DND-41 (cell line): Measurements from ENCODE around the gene ARPC3.

Source experiments
- ATAC-seq: fragments of 200-7000 bp; cut with Tn5 transposase; 3 replicates; pipeline ENCODE4 v1.9.1; 2021; ENCODE audit warnings: low read depth; ENCODE audit not compliant: insufficient read depth
- DNase-seq: peaks from one replicate; pipeline ENCODE4 v3.0.0-alpha.2; 2020
- H2AFZ ChIP-seq: 2 replicates; pipeline ENCODE4 v1.6.0; 2012; ENCODE audit warnings: low read depth, low read length
- H3K27ac ChIP-seq: 2 replicates; pipeline ENCODE4 v1.5.1; 2012; ENCODE audit warnings: low read length, inconsistent platforms
- H3K27me3 ChIP-seq: fragments of 200-600 bp; sonication (generic); 2 replicates; pipeline ENCODE4 v1.6.0; 2012; ENCODE audit warnings: low read length, mild to moderate bottlenecking, inconsistent platforms; ENCODE audit not compliant: insufficient read depth, poor library complexity
- H3K36me3 ChIP-seq: 2 replicates; pipeline ENCODE4 v1.5.1; 2012; ENCODE audit warnings: low read length, inconsistent platforms; ENCODE audit not compliant: insufficient read depth
- H3K4me1 ChIP-seq: 2 replicates; pipeline ENCODE4 v1.5.1; 2012; ENCODE audit warnings: mild to moderate bottlenecking, low read length; ENCODE audit not compliant: insufficient read depth
- H3K4me2 ChIP-seq: 2 replicates; pipeline ENCODE4 v1.6.0; 2012; ENCODE audit warnings: mild to moderate bottlenecking, moderate library complexity, low read length, inconsistent platforms; ENCODE audit not compliant: insufficient read depth
- H3K4me3 ChIP-seq, 2 experiments: fragments of 200-600 bp in 1 of 2; shearing (Covaris generic) in 1 of 2; 2 replicates each; pipeline ENCODE4 v1.5.1; 2012 to 2016; ENCODE audit warnings: inconsistent platforms in 2 of 2, low read length in 2 of 2, mild to moderate bottlenecking in 2 of 2, low read depth in 1 of 2, moderate library complexity in 1 of 2
- H3K79me2 ChIP-seq: 2 replicates; pipeline ENCODE4 v1.6.0; 2012; ENCODE audit warnings: low read length, inconsistent platforms; ENCODE audit not compliant: insufficient read depth
- H3K9ac ChIP-seq: 2 replicates; pipeline ENCODE4 v1.6.0; 2012; ENCODE audit warnings: low read depth, mild to moderate bottlenecking, inconsistent platforms, low read length, moderate library complexity
- H3K9me3 ChIP-seq: 2 replicates; pipeline ENCODE4 v1.5.1; 2012; ENCODE audit warnings: low read length, moderate library complexity, mild to moderate bottlenecking, inconsistent platforms; ENCODE audit not compliant: insufficient read depth, severe bottlenecking
- H4K20me1 ChIP-seq: 2 replicates; pipeline ENCODE4 v1.6.0; 2012; ENCODE audit warnings: low read length; ENCODE audit not compliant: insufficient read depth
- EZH2 ChIP-seq: IDR thresholded peaks from 3 replicates; pipeline ENCODE4 v1.6.1; 2012; ENCODE audit warnings: borderline replicate concordance, low read depth, mild to moderate bottlenecking, moderate library complexity, low read length, inconsistent platforms; ENCODE audit not compliant: severe bottlenecking
- TF ChIP-seq, protein P1 (sequence below): IDR thresholded peaks from 2 replicates; pipeline ENCODE4 v1.5.1; 2012; ENCODE audit warnings: borderline replicate concordance, low read length, moderate library complexity, mild to moderate bottlenecking; ENCODE audit not compliant: poor library complexity, severe bottlenecking; ENCODE audit errors: extremely low read depth

ARPC3 gene

GRCh38 chr12:110449799-110450497 lies at the start of gene ARPC3:
Gene ARPC3, minus strand, starts transcription at chr12:110450337. Its CDS starts 77 bp downstream, at chr12:110450260.
- Histone ChIP-seq H3K27ac (peak within 1 kb of the TSS; percentile 96), H3K9me3 (no peaks in the 10 kb centered on the region), H3K36me3 (peaks cover 80% of the 10 kb centered on the region), H3K9ac (peak within 1 kb of the TSS; percentile 99), H4K20me1 (peaks cover 10% of the 10 kb centered on the region; the same call in 1 of the 2 replicates), H2AFZ (peak within 1 kb of the TSS; percentile 79), H3K4me1 (peaks cover 32% of the 10 kb centered on the region), H3K4me3 (peak within 1 kb of the TSS; percentile 99 to 100), H3K4me2 (peak within 1 kb of the TSS; percentile 82), H3K27me3 (no peaks in the 10 kb centered on the region), H3K79me2 (peaks cover 51% of the 10 kb centered on the region)
- peak; percentile 97 for ATAC-seq
- DNase-seq, result peak; percentile 96
- TF ChIP-seq, protein P1, sequence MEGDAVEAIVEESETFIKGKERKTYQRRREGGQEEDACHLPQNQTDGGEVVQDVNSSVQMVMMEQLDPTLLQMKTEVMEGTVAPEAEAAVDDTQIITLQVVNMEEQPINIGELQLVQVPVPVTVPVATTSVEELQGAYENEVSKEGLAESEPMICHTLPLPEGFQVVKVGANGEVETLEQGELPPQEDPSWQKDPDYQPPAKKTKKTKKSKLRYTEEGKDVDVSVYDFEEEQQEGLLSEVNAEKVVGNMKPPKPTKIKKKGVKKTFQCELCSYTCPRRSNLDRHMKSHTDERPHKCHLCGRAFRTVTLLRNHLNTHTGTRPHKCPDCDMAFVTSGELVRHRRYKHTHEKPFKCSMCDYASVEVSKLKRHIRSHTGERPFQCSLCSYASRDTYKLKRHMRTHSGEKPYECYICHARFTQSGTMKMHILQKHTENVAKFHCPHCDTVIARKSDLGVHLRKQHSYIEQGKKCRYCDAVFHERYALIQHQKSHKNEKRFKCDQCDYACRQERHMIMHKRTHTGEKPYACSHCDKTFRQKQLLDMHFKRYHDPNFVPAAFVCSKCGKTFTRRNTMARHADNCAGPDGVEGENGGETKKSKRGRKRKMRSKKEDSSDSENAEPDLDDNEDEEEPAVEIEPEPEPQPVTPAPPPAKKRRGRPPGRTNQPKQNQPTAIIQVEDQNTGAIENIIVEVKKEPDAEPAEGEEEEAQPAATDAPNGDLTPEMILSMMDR, result peak; percentile 95
- TF ChIP-seq EZH2, result no peak

- ATAC-seq (no peak), DNase-seq (no peak)
- H3K27me3 ChIP-seq, result no peaks in the 10 kb centered on the region
- H3K27ac ChIP-seq, result peak overlapping the region; percentile 95
- H4K20me1 ChIP-seq, result no peaks in the 10 kb centered on the region
- no peak overlapping the region for H3K4me3 ChIP-seq
- no peak overlapping the region for H2AFZ ChIP-seq
- H3K9ac ChIP-seq, result peak overlapping the region; percentile 86
- peak overlapping the region; percentile 74 for H3K4me2 ChIP-seq
- H3K9me3 ChIP-seq, result no peaks in the 10 kb centered on the region
- H3K36me3 ChIP-seq, result peaks cover 50% of the 10 kb centered on the region
- H3K79me2 ChIP-seq, result peaks cover 67% of the 10 kb centered on the region
- peaks cover 35% of the 10 kb centered on the region for H3K4me1 ChIP-seq
- TF ChIP-seq, protein P1, result no peak
- no peak for TF ChIP-seq EZH2
Measured at GRCh38 chr12:110498984-110499706, 49.0 kb upstream of the ARPC3 start.

DNA sequence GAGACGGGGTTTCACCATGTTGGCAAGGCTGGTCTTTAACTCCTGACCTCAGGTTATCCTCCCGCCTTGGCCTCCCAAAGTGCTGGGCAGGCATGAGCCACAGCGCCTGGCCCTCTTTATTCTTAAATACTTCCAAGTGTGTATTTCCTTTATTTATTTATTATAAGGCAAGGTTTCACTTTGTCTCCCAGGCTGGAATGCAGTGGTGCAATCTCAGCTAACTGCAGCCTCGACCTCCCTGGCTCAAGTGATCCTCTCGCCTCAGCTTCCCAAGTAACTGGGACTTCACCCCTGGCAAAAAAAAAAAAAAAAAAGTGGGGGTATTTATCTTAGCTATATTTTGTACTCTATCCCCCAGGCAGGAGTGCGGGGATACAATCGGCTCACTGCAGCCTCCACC lies 25.3 kb upstream of the ARPC3 start:
- no peak overlapping the region for H3K4me2 ChIP-seq
- no peaks in the 10 kb centered on the region for H4K20me1 ChIP-seq
- H3K36me3 ChIP-seq, result peaks cover 33% of the 10 kb centered on the region
- no peak overlapping the region for H2AFZ ChIP-seq
- TF ChIP-seq, protein P1, result no peak
- no peak for TF ChIP-seq EZH2
- ATAC-seq (no peak), DNase-seq (no peak)
- H3K79me2 ChIP-seq, result peaks cover 35% of the 10 kb centered on the region
- H3K4me1 ChIP-seq, result peaks cover 7% of the 10 kb centered on the region
- H3K9ac ChIP-seq, result no peak overlapping the region
- H3K27ac ChIP-seq, result no peak overlapping the region
- no peaks in the 10 kb centered on the region for H3K27me3 ChIP-seq
- no peak overlapping the region for H3K4me3 ChIP-seq
- H3K9me3 ChIP-seq, result no peaks in the 10 kb centered on the region
